ENCODE measurements around the gene SC5D.

The SC5D gene

DNA sequence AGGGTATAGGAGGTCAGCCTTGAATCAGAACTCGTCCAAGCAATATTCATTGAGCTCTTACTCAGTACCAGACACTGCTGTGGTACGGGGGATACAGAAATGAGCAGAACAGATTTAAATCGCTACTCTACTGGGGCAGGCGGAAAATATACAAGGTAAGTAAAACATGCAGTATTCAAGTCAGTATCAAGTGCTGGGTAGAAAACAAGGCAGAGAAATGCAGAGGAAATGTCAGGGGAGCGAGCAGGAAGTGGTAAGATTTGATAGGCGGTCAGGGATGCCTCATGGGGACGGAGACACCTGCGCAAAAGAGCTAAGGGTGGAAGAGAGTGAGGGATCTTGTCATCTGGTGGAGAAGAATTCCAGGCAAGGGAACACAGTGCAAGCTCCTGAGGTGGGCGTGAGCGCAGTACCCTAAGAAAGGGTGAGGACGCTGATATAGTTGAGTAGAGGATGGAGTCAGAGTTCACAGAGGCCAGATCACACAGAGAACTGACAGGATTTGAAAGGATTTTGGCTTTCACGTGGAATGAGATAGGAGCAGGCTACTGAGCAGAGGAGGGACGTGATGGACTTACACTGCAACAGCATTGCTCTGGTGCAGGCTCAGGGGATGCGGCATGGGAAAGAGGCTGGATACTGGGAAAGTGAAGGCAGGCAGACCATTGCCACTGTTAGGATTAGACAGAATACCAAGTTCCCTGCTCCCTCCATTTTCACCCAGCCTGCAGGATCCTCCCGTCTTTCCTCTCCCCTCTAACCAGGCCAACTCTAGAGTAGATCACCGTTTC, 35.8 kb downstream of the SC5D start:
- no peak for DNase-seq (ENCODE audit: extremely low read depth in 1 of 2, low read depth in 1 of 2)

DNA sequence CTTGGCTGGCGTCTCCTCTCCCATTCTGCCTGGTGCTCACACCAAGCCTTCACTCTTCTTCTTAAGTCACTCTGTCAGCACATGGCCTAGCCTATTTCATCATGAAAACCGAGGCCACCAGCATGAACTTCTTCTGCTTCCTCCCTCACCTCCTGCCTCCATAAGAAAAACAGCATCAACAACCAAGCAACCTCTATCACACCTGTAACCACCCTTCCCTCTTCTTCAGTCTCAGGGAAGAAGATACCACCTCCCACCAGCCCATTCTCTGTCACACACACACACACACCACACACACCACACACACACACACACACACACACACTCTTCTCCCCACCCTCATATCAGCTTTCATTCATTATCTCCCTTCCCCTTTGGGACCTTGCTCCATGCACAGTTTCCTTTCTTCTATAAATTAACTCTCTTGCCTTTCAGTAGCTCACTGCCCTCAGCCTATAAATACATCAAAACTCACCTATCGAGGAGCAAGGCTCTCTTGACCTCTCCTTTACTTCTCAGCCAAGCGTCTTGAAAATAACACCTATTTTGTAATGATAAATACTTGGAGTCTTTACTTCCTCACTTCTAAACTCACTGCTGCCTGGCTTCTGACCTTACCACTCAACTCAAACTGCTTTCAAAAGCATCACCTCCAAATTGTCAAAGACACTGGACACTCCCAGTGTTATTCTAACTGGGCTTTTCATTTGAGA, 36.6 kb downstream of the SC5D start:
- DNase-seq (ENCODE audit: extremely low read depth in 1 of 2, low read depth in 1 of 2) = no peak

DNA sequence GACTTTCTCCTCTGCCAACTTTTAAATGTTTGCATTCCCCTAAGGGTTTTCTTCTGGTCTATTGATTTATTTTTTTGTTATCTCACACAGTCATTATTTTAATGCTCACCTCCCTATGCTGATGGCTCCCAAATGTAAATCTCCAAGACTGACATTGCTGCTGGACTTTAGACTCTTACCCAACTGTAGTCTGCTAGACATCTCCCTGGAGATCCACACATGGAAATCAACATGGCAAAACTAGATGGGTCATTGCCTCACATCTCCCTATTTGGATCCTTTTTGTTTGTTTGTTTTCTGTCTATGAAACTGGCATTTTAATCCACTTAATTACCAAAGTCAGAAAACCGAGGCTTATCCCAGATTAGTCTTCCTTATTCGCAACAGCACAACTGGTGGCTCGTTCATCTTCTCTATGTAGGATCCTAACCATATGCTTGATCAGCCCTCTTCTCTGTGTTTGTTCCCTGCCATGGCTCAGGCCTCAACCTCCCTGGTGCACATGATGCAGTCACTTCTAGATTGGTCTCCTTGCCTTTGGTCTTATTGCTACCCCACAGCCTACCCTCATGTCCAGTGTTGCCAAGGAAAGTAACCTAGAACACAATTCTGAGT, 37.3 kb downstream of the SC5D start:
- DNase-seq (ENCODE audit: extremely low read depth in 1 of 2, low read depth in 1 of 2) = no peak

DNA sequence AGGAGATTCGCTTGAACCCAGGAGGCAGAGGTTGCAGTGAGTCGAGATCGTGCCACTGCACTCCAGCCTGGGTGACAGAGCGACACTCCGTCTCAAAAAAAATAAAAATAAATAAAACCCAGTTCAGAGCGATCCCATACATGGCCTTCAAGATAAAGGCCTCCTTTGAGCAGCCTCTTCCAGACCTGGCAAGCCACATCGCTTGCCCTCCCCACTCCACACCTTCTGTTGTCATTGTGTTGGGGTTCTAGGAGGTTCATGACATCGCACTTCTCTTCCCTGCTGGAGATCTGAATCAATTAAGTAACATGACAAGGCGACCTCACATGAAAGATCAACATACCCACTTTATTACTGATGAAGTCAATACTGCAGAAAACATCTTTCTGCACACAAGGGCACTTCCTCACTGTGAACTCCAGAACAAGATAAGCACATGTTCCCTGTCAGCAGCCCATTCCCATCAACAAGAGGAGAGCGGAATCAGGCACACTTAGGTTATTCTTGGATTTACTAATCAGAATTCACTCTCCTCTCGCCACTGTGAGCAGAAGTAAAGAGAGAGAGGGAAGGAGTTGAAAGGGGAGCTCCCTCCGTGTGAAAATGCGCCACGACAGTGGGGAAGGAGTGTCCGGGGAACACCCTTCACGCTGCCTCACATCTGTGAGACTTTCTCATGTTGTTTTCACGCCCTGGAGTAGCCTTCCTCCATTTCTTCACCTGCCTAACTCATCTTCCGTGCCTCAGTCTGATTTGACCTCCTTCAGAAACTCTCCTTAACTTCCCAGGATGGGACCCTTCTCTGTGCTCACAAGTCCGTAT, 38.3 kb downstream of the SC5D start:
- no peak for DNase-seq (ENCODE audit: extremely low read depth in 1 of 2, low read depth in 1 of 2)

DNA sequence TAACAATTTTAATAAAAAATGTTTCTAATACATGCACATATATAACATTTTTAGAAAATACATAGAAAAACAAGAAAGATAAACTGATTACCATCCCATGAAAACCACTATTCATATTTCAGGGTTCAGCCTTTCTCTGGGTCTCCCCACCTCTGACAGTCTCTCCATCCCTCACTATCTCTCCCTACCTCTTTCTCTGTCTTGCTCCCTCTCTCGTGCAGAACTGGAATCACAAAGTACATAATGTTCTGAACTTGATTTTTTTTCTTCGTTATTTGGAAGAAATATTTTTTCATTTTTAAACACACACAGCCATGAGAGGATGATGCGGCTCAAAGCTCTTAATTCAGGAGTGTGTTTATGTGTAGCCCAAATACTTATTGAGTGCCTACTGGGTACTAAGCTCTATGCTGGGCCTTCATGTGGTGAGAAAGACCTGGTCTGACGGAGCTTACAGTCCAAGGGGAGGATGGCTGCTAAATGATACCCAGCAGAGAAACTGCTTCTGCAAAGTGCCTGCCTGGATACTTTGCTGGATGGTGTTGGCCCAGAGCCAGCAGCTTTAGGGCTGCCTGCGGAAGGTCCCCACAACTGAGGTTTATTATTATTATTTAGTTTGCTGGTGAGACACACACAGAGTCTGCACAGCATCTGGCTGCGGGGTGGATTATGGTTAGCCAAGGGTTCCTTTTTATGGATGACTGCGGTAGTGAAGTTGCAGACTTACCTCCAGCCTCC, 42.6 kb downstream of the SC5D start:
- DNase-seq (ENCODE audit: extremely low read depth in 1 of 2, low read depth in 1 of 2) = no peak

DNA sequence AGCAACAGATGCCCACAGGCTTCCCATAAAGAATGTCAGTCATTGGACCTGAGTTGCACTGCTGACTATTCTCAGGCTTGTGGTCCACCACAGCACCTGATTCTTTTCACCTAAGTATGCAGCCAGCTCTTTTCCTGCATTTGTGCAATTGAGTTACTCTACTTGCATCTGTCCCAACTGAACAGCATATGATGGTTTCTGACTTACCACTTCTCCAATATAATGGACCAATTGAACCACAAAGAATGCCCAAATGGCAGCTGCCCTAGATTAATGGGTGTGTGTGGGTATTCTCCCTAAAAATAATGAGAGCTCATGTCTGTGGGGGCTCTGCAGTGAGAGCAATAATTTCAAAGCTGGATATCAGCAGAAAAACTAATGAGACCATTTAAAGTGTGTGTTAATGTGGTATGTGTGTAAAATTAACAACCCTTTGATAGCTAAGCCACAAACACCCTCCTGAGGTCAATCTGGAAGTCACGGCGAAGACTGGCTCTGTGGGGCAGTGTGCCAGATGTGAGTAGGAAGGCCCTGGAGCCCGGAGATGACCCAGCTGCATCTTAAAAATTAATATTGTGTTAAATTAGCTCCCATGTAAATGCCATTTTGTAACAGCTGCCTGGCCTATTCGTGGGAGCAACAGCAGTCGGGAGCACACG, 43.8 kb downstream of the SC5D start:
- DNase-seq (ENCODE audit: extremely low read depth in 1 of 2, low read depth in 1 of 2) = no peak

DNA sequence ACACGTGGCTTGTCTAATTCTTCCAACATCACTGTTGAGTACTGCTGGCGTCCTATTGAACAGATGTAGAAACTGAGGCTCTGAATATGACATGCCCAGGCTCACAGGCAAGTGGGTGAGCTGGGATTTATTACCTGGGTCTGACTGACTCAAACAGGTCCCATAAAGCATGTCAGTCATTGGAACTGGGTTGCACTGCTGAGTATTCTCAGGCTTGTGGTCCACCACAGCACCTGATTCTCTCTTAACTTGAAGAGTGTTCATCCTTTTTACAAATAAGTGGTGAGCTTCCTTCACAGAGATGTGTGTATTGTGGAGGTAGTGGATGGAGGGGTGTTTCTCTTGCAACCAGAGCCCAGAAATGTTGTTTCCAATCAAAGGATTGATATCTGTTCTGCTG, 44.5 kb downstream of the SC5D start:
- DNase-seq (ENCODE audit: extremely low read depth in 1 of 2, low read depth in 1 of 2) = no peak

DNA sequence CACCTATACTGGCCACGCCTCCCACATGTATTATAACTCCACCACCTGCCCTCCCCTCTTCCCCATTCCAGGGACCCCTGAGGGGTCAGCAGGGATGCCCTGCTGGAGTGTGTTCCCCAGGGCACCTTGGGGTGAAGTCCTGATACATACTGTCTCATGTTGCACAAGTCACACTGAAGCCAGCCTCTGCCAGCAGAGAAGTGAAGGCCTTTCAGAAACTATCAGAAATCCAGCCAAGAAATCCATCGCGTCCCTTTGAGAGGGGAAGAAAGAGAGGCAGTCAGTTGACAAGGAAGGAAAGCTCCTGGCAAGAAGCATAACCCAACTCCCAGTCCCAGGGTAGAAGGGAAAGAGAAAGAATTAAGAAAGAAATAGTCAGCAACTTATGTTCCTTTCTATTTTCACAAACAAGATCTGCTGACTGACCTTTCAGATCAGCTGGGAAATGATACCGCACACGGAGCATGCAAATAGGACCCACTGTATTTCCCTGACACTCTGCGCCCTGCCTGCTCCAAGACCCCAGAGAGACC, 45.2 kb downstream of the SC5D start:
- DNase-seq (ENCODE audit: extremely low read depth in 1 of 2, low read depth in 1 of 2) = no peak

DNA sequence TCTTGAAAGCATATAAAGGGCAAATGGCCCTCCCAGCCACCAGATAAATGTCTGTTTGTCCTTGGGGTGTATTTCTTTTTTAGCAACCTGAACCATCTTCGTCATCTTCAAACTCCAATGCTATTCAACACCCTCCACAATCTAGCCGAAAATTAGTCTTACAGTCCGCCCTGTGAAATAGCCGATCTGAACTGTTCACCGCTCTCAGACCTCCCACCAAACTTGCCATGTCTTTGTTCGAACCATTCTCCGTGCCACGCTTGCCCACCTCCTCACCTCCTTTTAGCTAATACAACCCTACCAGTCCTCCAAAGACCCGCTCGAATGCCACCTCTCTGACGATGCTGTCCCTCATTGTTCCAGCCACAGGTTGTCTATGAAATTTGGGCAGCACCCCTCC, 46.0 kb downstream of the SC5D start:
- DNase-seq (ENCODE audit: extremely low read depth in 1 of 2, low read depth in 1 of 2) = no peak

DNA sequence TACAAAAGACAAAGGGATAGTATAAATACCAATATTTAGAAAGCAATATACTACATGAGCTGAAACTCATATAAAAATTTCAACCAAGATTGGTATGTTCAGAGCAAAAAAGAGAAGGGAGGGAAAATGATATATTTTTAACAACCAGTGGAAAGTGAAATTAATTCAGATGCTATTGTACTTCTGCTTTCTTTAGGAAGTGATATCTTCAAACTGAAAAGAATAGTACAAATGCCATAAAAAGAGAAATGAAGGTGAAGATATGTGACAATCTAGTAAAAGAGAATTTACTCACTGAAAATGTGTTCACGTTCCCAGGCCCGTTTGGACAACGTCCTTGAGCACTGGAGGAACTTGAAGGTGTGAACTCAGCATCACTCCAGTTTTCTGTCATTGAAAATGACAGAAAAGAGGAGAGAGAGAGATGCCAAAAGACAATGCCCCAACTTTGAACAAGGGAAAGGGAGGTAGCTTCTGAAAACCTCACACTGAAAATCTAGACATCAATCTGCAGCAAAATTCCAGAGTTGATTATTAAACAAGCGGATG, 47.5 kb downstream of the SC5D start:
- DNase-seq (ENCODE audit: extremely low read depth in 1 of 2, low read depth in 1 of 2) = no peak

DNA sequence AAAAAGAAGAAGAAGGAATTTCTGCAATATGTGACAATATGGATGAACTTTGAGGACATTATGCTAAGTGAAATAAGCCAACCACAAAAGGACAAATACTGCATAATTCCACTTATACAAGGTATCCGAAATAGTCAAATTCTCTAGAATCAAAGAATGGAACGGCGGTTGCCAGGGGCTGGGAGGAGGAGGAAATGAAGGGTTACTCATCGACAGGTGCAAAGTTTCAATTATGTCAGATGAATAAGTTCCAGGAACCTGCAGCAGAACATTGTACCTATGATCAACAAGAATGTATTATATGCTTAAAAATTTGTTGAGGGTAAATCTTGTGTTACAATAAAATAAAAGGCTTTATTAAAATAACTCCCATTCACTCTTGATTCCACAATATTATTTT, 49.0 kb downstream of the SC5D start:
- no peak for DNase-seq (ENCODE audit: extremely low read depth in 1 of 2, low read depth in 1 of 2)

DNA sequence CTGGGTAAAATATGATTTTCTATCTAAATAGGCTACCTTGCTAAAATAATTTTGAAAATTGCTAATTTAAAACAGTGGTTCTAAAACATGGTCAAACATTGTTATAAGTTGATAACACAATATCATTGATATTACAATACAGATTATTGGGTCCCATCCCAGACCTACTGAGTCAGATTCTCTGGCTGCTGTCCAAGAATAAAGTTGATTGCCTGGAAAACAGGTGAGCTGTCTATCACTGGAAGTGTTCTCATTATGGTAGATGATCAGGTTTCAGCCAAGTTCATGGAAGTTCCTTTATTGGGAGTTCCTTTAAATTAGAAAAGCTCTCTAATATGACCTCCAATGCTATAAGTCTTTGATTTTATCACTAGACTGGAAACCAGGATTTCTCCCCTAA, 52.3 kb downstream of the SC5D start:
- DNase-seq (ENCODE audit: extremely low read depth in 1 of 2, low read depth in 1 of 2) = no peak

DNA sequence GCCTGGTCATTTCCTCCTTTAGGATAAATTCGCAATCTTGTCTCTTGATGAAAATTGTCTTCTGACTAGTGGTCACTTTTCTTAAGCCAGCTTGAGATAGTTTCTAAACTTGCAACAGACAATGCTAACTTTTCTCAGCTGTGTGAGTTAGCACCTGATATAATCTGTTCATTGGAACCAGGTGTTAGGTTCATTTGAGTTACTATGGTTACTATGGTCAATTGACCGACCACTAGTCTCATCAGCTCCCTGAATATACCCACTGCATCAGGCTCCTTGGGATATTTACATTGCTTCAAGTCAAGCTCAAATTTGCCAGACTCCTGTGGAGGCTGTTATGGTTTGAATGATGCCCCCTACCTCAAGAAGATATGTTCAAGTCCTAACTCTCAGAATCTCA, 54.5 kb downstream of the SC5D start:
- no peak for DNase-seq (ENCODE audit: extremely low read depth in 1 of 2, low read depth in 1 of 2)

DNA sequence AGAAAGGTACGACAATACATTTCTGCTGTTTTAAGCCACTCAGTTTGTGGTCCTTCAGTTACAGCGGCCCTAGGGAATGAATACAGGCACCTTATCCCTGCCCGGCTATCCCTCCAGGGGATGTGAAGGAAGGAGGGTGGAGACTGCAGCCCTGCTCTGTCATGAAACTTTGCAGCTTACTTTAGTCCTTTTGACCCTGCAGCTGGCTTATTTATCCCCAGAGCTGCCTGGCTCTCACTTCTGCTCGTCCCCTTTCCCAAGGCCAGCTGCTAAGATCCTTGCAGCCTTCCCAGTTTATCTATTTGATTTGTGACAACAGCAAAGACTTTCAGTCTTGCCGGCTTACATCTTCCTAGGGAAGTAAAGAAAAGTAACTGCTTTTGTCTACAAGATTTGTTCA, 55.2 kb downstream of the SC5D start:
- DNase-seq (ENCODE audit: extremely low read depth in 1 of 2, low read depth in 1 of 2) = no peak

DNA sequence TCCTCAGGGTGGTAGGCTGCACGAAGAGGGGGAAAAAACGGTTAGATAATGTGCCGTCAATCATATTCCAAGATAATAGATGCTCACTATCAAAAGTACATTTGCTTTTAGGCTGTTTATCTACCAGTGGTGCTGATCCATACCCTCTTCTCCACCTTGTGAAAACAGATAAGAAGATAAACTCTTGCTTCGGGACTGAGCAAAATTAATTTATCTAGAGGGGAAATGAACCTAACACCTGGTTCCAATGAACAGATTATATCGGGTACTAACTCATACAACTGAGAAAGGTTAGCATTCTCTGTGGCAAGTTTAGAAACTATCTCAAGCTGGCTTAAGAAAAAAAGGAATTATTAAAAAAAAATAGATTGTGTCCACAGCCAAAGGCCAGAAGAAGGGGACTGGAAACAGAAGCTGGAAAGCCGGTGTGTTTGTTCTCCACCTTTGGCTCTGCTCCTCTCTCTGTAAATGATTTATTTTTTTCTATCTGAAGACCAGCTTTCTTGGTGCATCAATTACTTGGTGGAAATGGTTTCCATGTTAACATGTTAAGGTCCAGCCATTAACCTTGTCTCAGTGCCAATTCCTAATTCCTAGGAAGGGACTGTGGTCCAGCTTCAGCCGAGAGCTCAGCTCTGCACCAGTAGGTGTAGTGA, 55.8 kb downstream of the SC5D start:
- no peak for DNase-seq (ENCODE audit: extremely low read depth in 1 of 2, low read depth in 1 of 2)

DNA sequence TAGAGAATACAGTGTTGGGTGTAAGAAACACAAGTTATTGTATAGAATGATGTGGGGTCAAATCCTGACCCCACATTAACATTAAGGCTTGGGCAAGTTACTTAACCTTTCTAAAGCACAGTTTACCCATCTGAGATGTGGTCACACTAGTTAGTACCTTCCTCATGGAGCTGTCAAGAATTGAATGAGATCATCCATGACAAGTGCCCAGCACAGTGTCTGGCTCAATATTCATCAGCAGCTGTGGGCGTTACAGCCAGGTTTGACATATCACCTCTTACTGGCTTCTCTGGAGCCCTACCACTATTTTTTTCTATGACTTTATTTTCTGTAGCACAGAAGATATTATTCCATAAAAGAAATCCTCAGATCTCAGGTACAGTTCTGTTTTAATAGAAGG, 57.2 kb downstream of the SC5D start:
- DNase-seq (ENCODE audit: extremely low read depth in 1 of 2, low read depth in 1 of 2) = no peak

DNA sequence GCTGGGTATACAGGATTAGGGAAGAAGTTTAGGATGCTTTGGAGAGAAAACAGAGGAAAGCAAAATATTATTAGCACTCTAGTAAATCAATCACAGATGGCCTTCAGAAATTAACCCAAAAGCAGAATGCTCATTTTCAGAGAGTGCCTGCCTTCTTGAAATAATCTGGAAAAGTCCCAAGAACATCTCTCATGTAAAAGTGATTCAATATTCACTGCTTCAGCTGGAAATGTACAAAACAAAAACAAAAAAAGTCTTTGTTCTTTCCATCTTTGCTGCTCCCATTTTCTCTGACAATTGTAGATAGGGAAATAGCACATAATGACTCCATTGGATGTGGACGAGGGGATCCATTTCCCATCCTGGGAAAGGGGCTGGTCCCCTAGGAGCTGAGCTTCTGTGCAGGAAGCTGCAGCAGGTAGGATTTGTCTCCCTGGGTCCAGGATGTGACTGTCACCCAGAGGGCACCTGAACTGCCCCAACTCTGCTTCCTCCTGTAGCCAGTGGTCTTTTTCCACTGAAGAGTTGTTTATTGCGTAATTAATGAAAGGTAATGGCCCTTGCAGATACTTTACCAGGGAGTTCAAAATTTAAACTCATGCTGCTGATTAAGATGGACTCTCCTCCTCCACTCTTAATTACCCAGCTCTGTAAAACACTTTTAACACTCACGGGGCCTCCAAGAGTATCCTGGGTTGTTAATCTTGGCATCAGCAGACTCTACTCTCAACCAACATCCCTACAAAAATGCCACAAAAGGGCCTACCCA, 57.9 kb downstream of the SC5D start:
- DNase-seq (ENCODE audit: extremely low read depth in 1 of 2, low read depth in 1 of 2) = no peak

DNA sequence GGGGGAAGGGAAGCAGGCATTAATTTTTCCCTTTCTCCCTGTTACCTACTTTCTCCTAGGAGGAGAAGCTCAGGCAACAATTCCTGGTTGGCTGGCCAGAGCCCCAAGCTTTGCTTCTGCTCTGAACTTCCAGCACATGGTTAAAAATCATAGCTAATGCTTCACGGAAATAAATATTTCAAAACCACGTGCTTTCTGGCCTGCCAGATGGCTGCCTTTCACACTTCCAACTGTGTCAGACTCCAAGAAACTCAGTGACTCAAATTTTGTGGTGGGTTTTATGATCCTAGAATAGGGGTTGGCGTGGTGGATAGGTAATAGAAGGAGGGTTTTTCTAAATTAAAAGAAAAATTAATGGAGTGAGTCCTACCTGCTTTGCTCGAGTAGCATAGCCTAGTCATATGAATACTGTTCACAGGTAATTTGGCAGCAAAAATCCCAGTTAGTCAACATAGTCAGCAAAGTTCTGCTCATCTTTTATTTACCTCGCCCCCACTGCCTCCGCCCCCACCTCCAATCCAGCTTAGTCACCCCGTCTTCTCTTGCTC, 58.6 kb downstream of the SC5D start:
- no peak for DNase-seq (ENCODE audit: extremely low read depth in 1 of 2, low read depth in 1 of 2)

Measured in stimulated activated CD8-positive, alpha-beta memory T cell treated with anti-CD3 and anti-CD28 coated beads, Interleukin-7, amount 100 ng/mL, for 48 hours (primary cell).